GM18909 (cell line): Measurements from ENCODE around the gene RAB15.
"Not testable (repeated sequence)": the region's sequence is repeated elsewhere in the genome, so short reads cannot be mapped to it uniquely, and the experiment has no call there.

Source experiments
- ATAC-seq: cut with Tn5 transposase; IDR thresholded peaks from one replicate; pipeline ENCODE4 v1.9.1; 2021; ENCODE audit warnings: mild to moderate bottlenecking; ENCODE audit not compliant: unreplicated experiment, poor library complexity

The RAB15 gene

GRCh38 chr14:64915029-64915424 is 57.1 kb downstream of the RAB15 start:
- ATAC-seq, result no peak

GRCh38 chr14:64914237-64915028 is 57.7 kb downstream of the RAB15 start, which contains the start of gene CHURC1:
CHURC1 (plus strand) TSS chr14:64914455; CDS start chr14:64914496, 41 bp downstream.
- peak; percentile 99 for ATAC-seq

GRCh38 chr14:64913477-64913876 is 58.7 kb downstream of the RAB15 start:
- ATAC-seq, result not testable (repeated sequence)

GRCh38 chr14:64912261-64912660 is 59.9 kb downstream of the RAB15 start:
- ATAC-seq, result no peak

GRCh38 chr14:64910847-64911495 is 61.2 kb downstream of the RAB15 start:
- ATAC-seq, result no peak

DNA sequence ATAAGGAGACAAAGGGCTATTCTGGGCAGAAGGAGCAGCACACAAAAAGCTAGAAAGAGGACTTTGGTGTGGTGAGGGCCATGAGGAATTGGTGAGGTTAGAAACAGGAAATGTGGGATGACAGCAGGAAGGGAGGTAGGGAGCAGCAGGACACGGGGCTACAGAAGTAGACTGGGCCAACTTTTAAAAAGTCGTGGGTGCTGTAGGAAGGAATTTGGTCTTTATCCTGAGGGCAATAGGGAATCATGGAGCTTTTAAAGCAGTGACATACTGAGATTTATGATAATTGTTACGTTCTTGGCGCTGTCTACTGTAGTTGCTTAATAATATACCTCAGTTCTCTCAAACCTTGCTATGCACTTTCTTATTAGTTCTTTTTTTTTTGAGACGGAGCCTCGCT is 66.1 kb downstream of the RAB15 start:
- no peak for ATAC-seq

GRCh38 chr14:64899958-64900357 is 72.2 kb downstream of the RAB15 start:
- no peak for ATAC-seq
